HepG2 (cell line): ENCODE results near the gene CSNK1D. TPM values are rescaled to one million over a fixed set of nuclear protein-coding genes. Genes with fewer than 3 reads are reported as not detected.

Source experiments
- ADNP ChIP-seq: sonication (generic); formaldehyde crosslinking; IDR thresholded peaks from 2 replicates; pipeline ENCODE4 v1.4.0; 2020; ENCODE audit warnings: missing genetic modification reagents
- ARID2 ChIP-seq: sonication (generic); formaldehyde crosslinking; IDR thresholded peaks from 2 replicates; pipeline ENCODE4 v1.8.1; 2022; ENCODE audit warnings: mild to moderate bottlenecking, missing genetic modification reagents, borderline replicate concordance
- FOXA3 ChIP-seq: IDR thresholded peaks from 2 replicates; pipeline ENCODE4 v1.6.1; 2016; ENCODE audit warnings: missing genetic modification reagents, missing compliant biosample characterization
- FOXK1 ChIP-seq: sonication (generic); formaldehyde crosslinking; IDR thresholded peaks from 2 replicates; pipeline ENCODE4 v1.4.0; 2020; ENCODE audit warnings: low read depth, missing genetic modification reagents, borderline replicate concordance
- GATAD2A ChIP-seq: IDR thresholded peaks from 2 replicates; pipeline ENCODE4 v1.6.1; 2016
- GLI4 ChIP-seq: sonication (generic); formaldehyde crosslinking; IDR thresholded peaks from 2 replicates; pipeline ENCODE4 v1.5.1; 2020; ENCODE audit warnings: missing genetic modification reagents, mild to moderate bottlenecking, moderate library complexity, borderline replicate concordance
- IKZF1 ChIP-seq: fragments of 450-650 bp; IDR thresholded peaks from 2 replicates; pipeline ENCODE4 v1.7.1; 2016
- JARID2 ChIP-seq: sonication (generic); formaldehyde crosslinking; IDR thresholded peaks from 2 replicates; pipeline ENCODE4 v1.8.1; 2023; ENCODE audit warnings: missing genetic modification reagents, inconsistent platforms; ENCODE audit not compliant: insufficient replicate concordance
- MEIS1 ChIP-seq: sonication (generic); formaldehyde crosslinking; IDR thresholded peaks from 2 replicates; pipeline ENCODE4 v1.9.0; 2021; ENCODE audit warnings: mild to moderate bottlenecking, missing genetic modification reagents, moderate library complexity, borderline replicate concordance
- MTERF4 ChIP-seq: sonication (generic); formaldehyde crosslinking; IDR thresholded peaks from 2 replicates; pipeline ENCODE4 v1.8.0; 2023; ENCODE audit warnings: mild to moderate bottlenecking, missing genetic modification reagents
- TFDP1 ChIP-seq: IDR thresholded peaks from 2 replicates; pipeline ENCODE4 v1.6.1; 2016; ENCODE audit warnings: missing compliant biosample characterization, missing genetic modification reagents, borderline replicate concordance
- THAP8 ChIP-seq: sonication (generic); formaldehyde crosslinking; IDR thresholded peaks from 2 replicates; pipeline ENCODE4 v1.5.1; 2020; ENCODE audit warnings: missing genetic modification reagents, mild to moderate bottlenecking, borderline replicate concordance
- TSC22D2 ChIP-seq: sonication (generic); formaldehyde crosslinking; IDR thresholded peaks from 2 replicates; pipeline ENCODE4 v1.5.1; 2020; ENCODE audit warnings: missing genetic modification reagents, mild to moderate bottlenecking, borderline replicate concordance
- ZFY ChIP-seq: sonication (generic); formaldehyde crosslinking; IDR thresholded peaks from 2 replicates; pipeline ENCODE4 v1.4.0; 2020; ENCODE audit warnings: missing genetic modification reagents
- ZNF331 ChIP-seq: sonication (generic); formaldehyde crosslinking; IDR thresholded peaks from 2 replicates; pipeline ENCODE4 v1.4.0; 2020; ENCODE audit warnings: missing genetic modification reagents
- ZNF570 ChIP-seq: sonication (generic); formaldehyde crosslinking; IDR thresholded peaks from 2 replicates; pipeline ENCODE4 v1.4.0; 2020; ENCODE audit warnings: mild to moderate bottlenecking, missing genetic modification reagents, borderline replicate concordance
- ZNF615 ChIP-seq: sonication (generic); formaldehyde crosslinking; IDR thresholded peaks from 2 replicates; pipeline ENCODE4 v1.5.0; 2020; ENCODE audit warnings: mild to moderate bottlenecking, missing genetic modification reagents, borderline replicate concordance
- ZNF724P ChIP-seq: sonication (generic); formaldehyde crosslinking; IDR thresholded peaks from 2 replicates; pipeline ENCODE4 v1.8.0; 2022; ENCODE audit warnings: missing genetic modification reagents, borderline replicate concordance
- polyA plus RNA-seq, 8 experiments: library from polyadenylated mRNA; depleted of rRNA in 3 of 8; stranded (reverse) in 7 of 8; unstranded in 1 of 8; fragments of >200 nt; fragmentation: Illumina TruSeq in 4 of 8; extraction: Trizol in 4 of 8; gene quantifications; 2 replicates each; pipeline versions ENCODE4 v1.2.1 to v1.2.3, GENCODE V29; 2011 to 2016; ENCODE audit warnings: low read depth in 4 of 8, missing spikeins in 1 of 8, mixed read lengths in 1 of 8; ENCODE audit not compliant: insufficient read depth in 1 of 8
- total RNA-seq, 5 experiments: library from RNA; depleted of rRNA; stranded (reverse); fragments of >200 nt; fragmentation: Illumina TruSeq; extraction: Trizol; gene quantifications; 2 replicates each; pipeline ENCODE4 v1.2.3, GENCODE V29; 2016; ENCODE audit warnings: low read depth in 1 of 5

CSNK1D gene
- total and polyA plus RNA-seq, 2 of the 13 experiments (the other 11 are each of a cell fraction or from before 2014, with no cell fraction given): 31.5 to 128 TPM

GRCh38 chr17:82228842-82229697, 44.4 kb downstream of the CSNK1D start, which contains the start of gene SLC16A3 (continued):
- TF ChIP-seq TSC22D2 (peak; percentile 61; the same call in 1 of the 2 replicates), ZNF724P (CRISPR knock-in tag) (peak; percentile 15; the same call in 1 of the 2 replicates), ZNF570 (CRISPR knock-in tag) (no peak), GATAD2A (no peak), ARID2 (CRISPR knock-in tag) (no peak), FOXK1 (CRISPR knock-in tag) (no peak), ZNF615 (no peak), ADNP (CRISPR knock-in tag) (no peak), IKZF1 (no peak), GLI4 (CRISPR knock-in tag) (0 out of 2 replicates have a peak, but pooled peaks have one; percentile 70), MEIS1 (CRISPR knock-in tag) (peak; percentile 45), ZFY (CRISPR knock-in tag) (peak; percentile 69), MTERF4 (no peak), JARID2 (no peak), THAP8 (CRISPR knock-in tag) (no peak), TFDP1 (CRISPR knock-in tag) (peak; percentile 28; the same call in 1 of the 2 replicates), FOXA3 (CRISPR knock-in tag) (no peak), ZNF331 (CRISPR knock-in tag) (0 out of 2 replicates have a peak, but pooled peaks have one; percentile 58)
